ENCODE results near the gene PXDN.

DNA sequence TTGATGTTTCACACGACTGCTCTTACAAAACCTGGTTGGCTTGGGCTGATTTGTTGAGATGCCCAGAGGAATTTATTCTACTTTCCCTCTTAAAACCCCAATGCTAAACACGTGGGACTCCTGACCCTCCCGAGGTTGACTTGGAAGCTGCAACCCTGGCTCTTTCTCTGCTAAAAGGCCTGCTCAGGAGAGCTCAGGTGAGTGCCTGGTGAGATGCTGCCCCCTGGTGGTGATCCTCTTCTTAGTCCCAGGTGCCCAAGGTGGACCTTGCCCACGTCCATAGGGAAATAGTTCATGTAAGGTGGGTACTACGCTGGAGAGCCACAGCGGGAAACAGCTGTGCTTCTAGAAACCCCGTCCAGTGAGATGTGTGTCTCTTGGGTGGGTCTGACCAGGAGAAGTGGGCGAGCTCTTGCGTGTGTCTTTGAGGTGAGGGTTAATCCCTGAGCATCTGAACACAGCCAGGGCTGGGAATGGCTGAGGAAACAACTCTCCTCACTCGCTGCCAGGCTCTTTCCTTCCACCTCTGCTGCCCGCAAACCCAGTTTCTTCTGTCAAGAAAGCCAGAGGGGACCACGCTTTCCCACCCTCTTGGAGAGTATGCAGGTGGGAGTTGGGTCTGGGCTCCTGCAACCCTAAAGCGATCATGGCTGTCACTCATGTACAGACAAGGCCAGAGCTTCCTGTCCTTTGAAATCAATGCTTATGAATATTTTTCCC, 25.5 kb upstream of the PXDN start:
- TF ChIP-seq, protein P1, sequence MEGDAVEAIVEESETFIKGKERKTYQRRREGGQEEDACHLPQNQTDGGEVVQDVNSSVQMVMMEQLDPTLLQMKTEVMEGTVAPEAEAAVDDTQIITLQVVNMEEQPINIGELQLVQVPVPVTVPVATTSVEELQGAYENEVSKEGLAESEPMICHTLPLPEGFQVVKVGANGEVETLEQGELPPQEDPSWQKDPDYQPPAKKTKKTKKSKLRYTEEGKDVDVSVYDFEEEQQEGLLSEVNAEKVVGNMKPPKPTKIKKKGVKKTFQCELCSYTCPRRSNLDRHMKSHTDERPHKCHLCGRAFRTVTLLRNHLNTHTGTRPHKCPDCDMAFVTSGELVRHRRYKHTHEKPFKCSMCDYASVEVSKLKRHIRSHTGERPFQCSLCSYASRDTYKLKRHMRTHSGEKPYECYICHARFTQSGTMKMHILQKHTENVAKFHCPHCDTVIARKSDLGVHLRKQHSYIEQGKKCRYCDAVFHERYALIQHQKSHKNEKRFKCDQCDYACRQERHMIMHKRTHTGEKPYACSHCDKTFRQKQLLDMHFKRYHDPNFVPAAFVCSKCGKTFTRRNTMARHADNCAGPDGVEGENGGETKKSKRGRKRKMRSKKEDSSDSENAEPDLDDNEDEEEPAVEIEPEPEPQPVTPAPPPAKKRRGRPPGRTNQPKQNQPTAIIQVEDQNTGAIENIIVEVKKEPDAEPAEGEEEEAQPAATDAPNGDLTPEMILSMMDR (conservative IDR thresholded peaks at IDR 0.05; ENCODE audit: low read depth, low read length), result peak; percentile 97
- TF ChIP-seq EZH2phosphoT487 (IDR thresholded peaks at IDR 0.05; ENCODE audit: borderline replicate concordance, low read length) (no peak), EZH2 (IDR thresholded peaks at IDR 0.05; ENCODE audit: low read length, unreplicated experiment) (no peak)

Measured in PC-3 (cell line).